ENCODE results near the gene CD5L.

Gene CD5L

DNA sequence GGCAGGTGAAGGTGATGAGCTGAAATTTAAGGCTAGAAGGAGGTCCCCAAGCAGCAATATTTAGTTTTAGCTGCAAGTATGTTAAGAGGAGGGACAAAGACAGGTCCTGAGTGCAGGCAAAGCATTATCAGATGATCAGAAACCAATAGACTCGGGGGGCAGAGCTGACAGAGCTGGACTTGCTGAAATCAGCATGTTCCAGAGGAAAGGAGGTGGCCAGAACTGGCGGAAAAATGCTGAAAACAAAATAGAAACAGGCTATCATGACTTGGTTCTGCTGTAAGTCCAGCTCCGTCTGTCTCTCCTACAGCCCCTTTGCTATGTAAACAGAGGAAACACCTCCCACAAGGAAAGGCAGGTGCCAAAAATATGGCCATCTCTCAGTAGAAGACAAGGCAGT is at the start of gene CD5L:
TSS of gene CD5L (minus strand) at position 101 of the 400 bp plus-strand sequence. CDS start 107 bp downstream, outside the sequence.
- DNase-seq (ENCODE audit: low spot score): no peak

DNA sequence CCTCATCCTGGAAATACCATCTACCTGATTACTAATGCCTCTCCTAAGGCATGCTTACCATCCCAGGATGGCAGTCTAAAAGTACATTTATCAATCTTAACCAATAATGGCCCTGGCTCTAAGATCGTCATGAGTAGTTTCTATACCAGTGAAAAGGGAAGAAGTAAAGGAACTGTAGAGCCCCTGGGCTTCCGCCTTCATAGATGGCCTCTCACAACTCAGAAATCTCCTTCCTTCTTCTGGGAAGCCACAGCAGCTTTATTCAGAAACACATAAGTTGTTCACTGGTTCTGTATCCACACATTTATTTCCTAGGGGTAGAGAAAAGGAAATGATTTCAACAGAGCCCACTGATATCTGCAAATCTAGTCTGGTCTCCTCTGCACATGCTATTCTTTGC is 41.0 kb upstream of the CD5L start:
- no peak for DNase-seq (ENCODE audit: low spot score)

DNA sequence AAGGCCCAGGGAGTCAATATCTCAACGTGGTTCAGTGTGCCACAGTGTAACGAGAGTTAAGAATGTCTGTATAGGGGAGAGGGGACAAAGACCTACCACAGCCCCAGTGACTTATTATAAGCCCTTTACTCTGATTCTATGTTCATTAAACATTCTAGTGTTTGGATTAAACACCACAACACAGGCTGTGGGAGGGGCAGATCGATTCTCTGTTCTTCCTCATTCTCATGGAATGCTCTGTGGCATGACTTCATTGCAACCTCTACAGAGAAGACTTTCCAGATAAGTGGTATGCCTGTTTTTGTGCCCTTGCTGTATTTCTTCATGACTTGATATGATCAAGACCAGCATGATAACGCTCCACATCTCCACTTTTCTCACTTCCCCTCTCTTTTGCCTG is 39.0 kb upstream of the CD5L start:
- DNase-seq (ENCODE audit: low spot score): no peak

DNA sequence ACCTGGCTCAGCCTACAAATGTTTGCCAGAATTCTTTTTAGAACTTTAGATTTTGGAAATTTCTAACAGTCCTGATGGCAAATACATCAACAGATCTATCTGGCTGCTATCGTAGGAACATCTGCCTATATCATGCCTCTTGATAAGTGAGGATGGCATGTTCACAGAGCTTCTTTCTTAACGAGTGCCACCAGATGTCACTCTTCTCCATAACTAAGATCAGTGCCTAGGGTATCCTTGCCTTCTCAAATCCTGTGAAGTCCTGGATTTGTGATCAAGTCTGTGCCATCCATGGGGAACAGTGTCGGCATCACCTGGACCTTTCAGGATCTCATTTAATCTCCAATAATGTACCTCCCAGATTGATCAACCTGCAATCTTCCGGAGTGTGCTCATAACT is 36.5 kb upstream of the CD5L start:
- no peak for DNase-seq (ENCODE audit: low spot score)

DNA sequence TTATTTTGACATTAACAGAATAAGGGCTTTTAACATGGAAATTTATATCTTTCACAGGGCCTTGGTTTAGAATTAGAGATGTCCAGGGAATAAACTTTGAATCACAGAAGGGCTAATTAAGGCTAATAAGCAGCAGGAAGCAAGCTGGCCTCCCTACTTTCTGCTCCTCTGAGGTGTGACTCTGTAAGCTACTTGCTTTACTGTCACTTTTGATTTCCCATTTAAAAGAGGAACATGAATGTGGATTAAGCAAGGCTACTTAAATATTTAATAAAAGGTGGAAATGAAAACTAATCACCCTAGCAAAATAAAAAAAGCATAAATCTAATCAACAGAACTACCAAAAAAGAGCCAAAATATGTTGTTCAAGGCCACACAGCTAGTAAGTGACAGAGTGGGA is 28.9 kb upstream of the CD5L start:
- DNase-seq (ENCODE audit: low spot score): no peak

DNA sequence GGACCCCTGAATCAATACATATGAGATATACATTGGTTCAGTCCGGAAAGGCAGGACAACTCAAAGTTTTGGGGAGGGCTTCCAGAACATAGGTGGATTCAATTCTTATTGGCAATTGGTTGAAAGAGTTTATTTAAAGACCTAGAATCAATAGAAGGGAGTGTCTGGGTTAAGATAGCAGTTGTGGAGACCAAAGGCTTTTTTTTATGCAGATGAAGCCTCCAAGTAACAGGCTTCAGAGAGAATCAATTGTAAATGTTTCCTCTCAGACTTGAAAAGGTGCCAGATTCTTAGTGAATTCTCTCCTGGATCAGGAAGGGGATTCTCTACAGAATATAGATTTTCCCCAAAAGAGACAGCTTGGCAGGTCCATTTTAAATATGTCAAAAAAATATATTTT is 27.0 kb upstream of the CD5L start:
- DNase-seq (ENCODE audit: low spot score): no peak

DNA sequence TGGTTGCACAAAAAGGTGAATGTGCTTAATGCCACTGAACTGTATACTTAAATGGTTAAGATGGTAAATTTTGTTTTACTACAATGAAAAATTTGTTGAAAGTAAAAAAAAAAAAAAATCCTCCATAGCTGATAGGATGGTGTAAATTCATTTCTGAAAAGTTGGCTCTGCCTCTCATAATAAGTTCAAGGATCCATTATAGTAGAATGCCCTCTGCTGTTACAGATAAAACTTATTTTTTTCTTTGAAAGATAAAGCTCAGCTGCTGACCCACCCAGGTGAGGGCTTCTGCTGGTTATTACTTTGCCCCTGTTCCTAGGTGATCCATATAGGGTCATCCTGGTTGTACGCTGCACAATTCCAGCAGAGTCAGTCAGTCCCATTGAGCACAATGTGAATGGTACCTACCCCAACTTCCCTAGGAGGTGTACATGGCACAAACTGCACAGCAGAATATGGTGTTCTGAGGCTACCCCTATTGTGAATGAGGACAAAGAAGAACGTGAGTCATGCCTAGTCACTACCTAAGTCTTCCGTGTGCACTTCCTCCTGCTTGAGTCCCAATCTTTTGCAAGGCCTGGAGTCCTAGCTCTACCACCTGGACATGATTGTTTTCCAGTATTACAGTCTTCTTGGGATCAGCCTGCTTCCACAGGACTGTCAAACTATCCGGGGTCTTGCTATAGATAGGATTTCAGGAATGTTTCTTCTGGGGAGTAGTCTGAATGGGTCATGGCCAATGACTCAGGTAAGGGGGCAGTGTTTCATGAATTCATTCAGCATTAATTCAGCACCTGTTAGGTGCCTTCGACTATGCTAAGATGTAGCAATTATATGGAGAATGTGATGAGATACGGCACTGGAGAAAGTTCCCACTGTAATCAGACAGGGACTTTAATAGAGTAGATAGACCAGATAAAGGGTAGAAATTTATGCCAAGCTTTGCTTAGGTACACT is 20.8 kb upstream of the CD5L start:
- DNase-seq (ENCODE audit: low spot score): no peak

DNA sequence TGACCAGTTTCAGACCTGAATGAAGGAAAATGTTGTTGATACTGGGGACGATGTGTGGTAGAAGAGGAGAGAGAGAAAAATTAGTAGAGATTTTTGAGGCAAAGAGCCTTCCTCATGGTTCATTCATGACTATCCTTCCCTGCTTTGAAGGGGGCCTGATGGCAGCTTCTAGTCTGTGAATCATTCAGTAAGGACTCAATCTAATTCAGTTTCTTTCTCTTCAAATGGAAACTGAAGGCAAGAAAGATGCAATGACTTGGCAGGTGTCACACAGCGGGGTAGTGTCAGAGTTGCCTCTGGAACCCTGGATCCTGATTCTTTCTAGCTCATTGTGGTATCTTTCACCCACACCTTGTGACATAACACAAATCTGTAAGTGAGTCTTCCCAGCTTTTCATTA is 14.9 kb upstream of the CD5L start:
- DNase-seq (ENCODE audit: low spot score): no peak

DNA sequence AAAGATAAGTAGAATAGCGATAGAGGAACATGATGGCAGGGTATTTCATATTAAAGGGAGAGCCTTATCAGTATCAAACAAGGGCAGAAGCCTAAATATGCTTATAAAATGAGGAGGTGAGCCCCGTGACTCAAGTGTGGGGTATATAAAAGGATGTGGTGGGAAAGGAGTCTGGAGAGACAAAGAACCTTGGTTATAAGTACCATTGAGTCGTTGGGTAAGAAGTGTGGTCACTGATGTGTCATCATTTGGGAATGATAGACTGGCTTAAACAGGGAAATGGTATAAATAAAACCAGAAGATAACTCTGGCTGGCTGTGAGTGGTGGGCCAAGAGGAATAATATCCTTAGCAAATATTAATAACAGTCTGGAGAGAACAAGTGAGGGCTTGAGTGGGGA is 10.9 kb upstream of the CD5L start:
- no peak for DNase-seq (ENCODE audit: low spot score)

DNA sequence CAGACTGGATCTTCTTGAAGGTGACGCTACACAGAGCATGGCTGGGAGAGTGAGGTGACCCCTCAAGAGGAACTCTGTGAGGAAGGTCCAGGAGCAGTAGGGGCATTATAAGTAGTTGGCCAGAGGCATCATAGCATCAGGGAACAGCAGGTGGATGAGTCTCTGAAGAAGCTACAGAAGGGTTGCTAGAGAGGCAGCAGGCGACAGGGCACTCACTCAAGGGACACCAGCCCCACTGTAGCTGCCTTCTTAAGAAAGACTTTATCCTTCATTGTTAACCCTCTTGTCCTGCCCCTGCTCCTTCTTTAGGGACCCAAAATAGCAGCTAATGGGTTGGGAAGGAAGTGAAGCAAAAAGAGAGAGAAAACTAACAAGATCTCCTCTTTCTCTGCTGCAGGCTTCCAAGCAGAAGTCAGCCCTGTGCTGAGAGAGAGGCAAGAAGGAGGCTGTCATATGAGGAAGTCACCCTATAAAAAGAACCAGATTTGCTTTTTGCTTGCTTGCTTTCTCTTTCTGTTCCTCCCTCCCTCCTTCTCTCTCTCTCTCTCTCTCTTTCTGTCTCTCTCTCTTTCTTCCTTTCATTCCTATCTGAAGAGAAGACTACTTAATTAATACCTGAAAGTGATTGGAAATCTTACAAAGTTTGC is 7.7 kb upstream of the CD5L start:
- no peak for DNase-seq (ENCODE audit: low spot score)

DNA sequence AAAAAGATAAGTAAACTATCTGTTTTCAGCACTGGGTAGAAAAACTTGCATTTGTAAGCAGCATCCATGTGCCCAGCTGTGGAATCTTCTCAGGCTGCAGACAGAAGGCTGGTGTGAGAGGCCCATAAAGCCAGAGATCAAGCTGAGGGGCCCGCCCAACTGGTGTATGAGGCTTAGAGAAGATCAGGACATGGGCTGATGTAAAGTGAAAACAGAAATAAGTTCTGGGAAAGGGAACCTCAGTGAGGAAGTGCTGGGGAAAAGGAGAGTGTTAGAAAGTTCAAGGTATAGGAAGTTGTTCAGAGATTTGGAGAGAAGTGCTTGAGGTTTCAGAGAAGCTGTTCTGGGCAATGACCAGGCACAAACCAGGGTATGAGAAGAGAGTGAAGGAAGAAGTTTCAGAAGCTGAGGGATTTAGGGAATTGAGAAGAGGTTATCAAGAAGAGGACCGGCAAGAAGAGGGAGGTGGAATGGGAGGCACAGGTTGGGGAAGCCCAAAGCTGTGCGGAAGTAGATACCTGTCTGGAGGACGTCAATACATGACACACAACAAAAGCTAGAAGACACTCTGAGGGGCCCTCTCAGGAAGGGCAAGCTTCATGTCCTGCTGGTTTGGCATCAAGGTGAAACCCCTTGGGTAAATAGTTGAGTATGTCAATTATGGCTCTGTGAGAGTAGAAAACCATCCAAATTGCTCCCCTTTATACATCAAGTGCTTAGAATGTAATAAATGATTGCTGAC is 2.7 kb upstream of the CD5L start:
- no peak for DNase-seq (ENCODE audit: low spot score)

DNA sequence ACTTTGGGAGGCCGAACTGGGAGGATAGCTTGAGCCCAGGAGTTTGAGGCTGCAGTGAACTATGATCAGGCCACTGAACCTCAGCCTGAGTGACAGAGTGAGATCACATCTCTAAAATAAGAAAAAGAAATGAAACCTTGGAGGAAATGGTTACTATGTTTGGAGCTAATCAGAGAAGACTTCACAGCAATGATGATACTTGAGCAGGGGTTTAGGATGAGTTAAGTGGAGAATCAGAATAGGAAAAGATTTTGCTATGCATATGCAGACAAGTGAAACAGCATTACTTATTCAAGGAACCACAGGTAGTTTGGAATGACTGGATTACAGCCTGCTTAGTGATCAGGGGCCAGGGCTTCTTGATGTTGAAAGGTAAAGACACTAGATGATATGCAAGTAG is 1.3 kb upstream of the CD5L start:
- no peak for DNase-seq (ENCODE audit: low spot score)

DNA sequence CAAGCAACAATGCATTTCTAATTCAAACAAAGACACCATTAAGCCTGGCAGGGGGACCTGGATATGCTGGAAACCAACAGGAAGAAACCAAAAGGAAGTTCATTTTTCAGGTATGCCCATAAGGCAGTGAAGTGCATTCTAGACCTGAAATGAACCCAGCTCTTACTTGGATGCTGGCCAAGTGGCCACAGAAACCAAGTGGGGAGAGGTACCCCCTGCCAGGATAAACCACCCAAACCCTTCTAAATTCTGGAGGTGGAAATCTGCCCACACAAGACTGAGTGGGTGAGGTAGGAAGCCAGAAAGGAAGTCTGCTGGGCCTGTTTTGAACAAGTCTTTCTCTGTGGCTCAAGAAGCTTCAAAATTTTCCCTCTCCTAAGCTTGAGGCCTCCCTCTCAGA is 2.6 kb downstream of the CD5L start:
- no peak for DNase-seq (ENCODE audit: low spot score)

DNA sequence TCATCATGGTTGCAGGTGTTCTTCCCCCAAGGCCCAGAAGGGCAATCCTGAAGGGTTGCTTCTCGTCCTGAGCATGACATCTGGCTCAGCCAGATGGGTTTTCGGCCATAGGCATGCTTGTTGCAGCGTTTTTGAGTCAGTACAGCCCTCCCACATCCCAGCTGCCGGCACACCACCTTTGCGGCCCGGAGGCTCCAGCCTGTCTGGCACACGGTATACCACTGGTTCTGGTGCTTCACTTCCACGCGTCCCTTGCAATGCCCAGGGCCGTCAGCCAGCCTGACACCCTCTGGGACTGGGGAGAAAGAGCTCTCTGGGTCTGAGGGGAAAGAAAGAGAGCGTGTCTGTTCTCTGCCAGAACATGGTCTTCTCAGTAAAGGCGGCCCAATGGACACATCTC is 7.2 kb downstream of the CD5L start:
- no peak for DNase-seq (ENCODE audit: low spot score)

DNA sequence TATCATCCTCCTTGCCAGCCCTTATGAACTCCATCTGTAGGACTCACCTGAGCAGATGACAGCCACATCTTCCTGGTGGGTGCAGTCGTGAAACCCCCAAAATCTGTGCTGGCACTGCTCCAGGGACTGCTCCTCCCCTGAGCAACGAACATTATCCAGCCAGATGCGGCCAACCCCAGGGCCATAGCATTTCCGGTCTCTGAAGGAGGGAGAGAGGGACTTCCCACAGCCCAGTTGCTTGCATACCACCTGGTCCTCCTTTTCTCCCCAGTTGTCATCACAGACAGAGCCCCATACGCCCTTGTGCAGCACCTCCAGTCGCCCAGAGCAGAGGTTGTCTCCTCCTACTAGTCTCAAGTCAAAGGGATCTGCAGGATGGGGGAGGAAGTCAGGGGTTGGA is 8.5 kb downstream of the CD5L start:
- DNase-seq (ENCODE audit: low spot score): no peak

DNA sequence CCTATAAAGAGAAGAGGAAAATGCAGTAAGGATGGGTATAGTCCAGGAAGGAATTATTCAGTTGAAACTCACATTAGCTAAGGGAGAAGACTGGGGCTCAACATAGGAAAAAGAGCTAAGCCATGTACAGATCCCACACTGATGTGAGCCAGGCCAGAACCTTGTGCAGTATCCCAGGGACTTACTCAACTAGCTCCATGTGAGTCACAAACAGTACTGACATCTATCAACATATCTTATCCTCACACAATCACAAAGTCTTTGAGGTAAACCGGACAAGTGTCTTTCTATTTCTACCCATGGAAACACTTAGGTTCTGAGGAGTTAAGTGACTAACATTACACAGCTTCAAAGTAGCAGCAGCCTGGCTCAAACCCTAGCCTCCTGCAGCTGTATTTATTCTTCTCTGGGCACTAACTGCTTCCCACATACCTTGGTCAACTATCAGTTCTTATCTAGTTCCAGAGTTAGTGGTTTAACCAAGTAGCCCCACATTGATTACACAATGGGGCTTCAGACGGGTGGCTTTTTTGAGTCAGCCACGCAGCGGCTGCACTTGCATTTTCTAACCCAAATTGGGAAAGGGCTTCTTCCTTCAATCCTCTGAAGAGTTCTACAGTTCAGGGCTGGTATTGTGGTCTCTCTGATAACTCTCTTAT is 9.5 kb downstream of the CD5L start:
- DNase-seq (ENCODE audit: low spot score): no peak

DNA sequence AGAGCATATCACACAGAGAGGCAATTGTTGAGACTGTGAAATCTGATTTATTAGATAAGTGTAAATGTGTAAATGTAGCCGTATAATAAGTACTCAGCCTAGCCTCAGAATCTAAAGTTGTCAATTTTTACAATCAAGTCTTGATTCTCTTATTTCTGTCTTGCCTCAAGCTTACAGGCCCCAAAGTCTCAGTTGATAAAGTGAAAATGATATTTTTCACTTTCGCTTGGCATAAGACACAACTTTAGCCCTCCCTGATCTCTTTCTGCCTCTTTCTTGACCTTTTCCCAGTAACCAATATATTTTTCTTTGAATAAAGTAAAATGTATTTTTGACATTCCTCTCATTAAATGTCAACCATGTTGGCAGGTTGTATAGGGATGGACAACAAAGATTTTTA is 10.7 kb downstream of the CD5L start:
- DNase-seq (ENCODE audit: low spot score): no peak

DNA sequence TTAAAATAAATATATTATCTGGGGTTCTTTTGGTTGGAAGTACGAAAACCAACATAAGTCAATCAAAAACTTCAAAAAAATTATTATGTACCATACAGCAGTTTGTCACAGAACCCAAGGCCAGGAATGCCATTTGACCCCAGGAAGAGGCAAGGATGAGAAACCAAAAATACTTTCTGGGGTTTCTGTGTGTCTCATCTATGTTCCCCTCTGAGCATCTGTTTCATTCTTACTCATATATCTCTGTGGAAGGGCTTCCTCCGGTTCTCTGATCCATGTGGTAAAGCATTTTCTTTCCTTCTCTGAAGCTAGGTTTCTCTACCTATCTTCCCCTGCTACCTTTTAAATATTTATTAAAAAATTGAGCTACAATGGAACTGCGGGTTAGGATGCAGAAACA is 11.9 kb downstream of the CD5L start:
- no peak for DNase-seq (ENCODE audit: low spot score)

DNA sequence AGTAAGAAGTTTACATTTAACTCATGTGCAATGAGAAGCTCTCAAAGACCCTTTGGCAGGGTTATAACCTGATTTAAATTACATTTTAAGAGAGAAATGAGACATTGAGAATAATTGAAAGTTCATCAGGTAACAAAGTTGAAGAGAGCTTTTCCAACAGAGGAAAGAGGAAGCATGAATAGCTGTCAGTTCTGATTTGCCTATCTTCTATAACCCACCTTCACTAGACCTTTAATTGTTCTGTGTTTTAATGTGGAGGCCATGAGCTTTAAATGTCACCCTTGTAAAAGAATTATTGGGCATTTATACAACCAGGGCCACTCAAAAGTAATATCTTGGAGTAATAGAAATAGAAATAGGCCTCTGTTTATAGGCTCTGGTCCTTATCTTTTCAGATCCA is 12.4 kb downstream of the CD5L start:
- no peak for DNase-seq (ENCODE audit: low spot score)

DNA sequence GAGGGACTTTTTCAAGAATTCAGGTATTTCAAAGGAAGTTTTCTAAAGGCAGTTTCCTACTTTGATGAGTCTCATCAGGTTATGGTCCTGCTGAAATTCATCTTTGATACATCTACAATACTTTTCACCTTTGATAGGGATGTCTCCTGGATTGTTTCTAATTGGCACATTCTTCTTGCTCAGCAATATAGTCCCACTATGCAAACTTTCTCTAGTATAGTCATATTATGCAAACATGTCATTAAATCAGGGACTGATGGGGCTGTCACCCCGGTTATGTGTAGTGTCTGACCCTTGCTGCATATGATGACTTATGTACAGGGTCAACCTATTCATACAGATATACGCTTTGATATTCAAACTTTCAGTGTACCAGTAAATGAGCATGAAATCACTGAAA is 21.3 kb downstream of the CD5L start:
- no peak for DNase-seq (ENCODE audit: low spot score)

DNA sequence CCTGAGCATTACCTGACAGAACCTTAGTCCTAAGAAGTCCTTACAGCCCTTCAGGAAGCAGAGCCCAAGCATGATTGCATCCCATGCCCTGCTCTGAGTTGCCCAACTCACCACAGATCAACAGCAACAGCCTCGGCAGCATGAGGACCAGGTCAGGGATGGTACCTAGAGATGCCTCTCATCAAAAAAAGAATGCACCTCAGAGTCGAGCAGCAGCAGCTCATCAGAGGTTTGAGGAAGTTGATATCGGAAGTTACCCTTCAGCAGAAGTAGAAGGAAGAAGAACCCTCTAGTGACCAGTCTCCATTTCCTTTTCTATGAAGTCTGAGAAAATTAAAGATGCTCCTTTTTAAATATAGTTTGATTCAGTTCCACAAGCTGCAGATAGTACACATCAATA is 21.7 kb downstream of the CD5L start, which contains the start of gene FCRL1:
TSS of gene FCRL1 (minus strand) at position 225 of the 400 bp plus-strand sequence. CDS start at position 142, 83 bp downstream.
- no peak for DNase-seq (ENCODE audit: low spot score)

DNA sequence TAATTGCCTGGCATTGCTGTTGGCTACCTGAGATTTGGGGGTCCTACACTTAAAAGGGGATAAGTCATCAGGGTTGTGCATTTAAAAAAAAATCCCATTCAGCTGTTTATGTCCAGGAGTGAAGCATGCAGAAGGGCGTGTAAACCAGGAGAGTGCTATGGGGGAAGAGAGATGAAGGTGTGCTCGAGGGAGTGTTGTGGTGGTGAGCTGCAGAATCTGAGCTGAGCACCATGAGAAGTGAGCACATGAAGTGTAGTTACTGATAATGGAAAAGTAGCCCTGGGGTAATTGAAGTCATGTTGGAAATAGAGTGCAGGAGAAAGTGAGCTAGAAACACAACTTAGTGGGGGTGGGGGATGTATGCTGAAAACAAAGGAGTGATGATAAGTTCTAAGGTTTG is 22.4 kb downstream of the CD5L start:
- DNase-seq (ENCODE audit: low spot score): no peak
